Glutamatergic neuron (in vitro differentiated cells): ENCODE measurements around the gene ZNF746. TPM values are rescaled to one million over a fixed set of nuclear protein-coding genes. Genes with fewer than 3 reads are reported as not detected.
A peak's percentile ranks its signal among the peaks of the same experiment; 100 is the strongest.
"Not testable (repeated sequence)": the region's sequence is repeated elsewhere in the genome, so short reads cannot be mapped to it uniquely, and the experiment has no call there.

Experiments used
- DNase-seq: peaks from one replicate; pipeline ENCODE4 v3.0.0; 2022
- H3K27ac Mint-ChIP-seq: one replicate; pipeline ENCODE4 v1.8.0; 2020; ENCODE audit warnings: mild to moderate bottlenecking, mixed read lengths, inconsistent platforms; ENCODE audit not compliant: unreplicated experiment
- H3K27me3 Mint-ChIP-seq: one replicate; pipeline ENCODE4 v1.8.0; 2020; ENCODE audit warnings: mild to moderate bottlenecking, moderate library complexity, mixed read lengths, inconsistent platforms; ENCODE audit not compliant: unreplicated experiment
- H3K36me3 Mint-ChIP-seq: one replicate; pipeline ENCODE4 v1.8.0; 2020; ENCODE audit warnings: mild to moderate bottlenecking, mixed read lengths, inconsistent platforms; ENCODE audit not compliant: unreplicated experiment
- H3K4me1 Mint-ChIP-seq: one replicate; pipeline ENCODE4 v1.8.0; 2020; ENCODE audit warnings: mild to moderate bottlenecking, low read depth, mixed read lengths, inconsistent platforms; ENCODE audit not compliant: unreplicated experiment
- H3K4me3 Mint-ChIP-seq: one replicate; pipeline ENCODE4 v1.8.0; 2020; ENCODE audit warnings: mild to moderate bottlenecking, mixed read lengths, inconsistent platforms; ENCODE audit not compliant: unreplicated experiment
- H3K9me3 Mint-ChIP-seq: one replicate; pipeline ENCODE4 v1.8.0; 2020; ENCODE audit warnings: mild to moderate bottlenecking, moderate library complexity, mixed read lengths, inconsistent platforms; ENCODE audit not compliant: unreplicated experiment
- total RNA-seq: library from RNA; stranded (reverse); fragmentation: NEBNext Ultra II Directional; extraction: Animal tissue kit (Norgen Biotek cat#: 25700); gene quantifications from one replicate; pipeline ENCODE4 v1.2.1, GENCODE V29; 2021; ENCODE audit not compliant: unreplicated experiment
- TF ChIP-seq, protein P1 (sequence below): fragments of 200-600 bp; sonication (generic); IDR thresholded peaks from one replicate; pipeline ENCODE4 v1.5.0; 2021; ENCODE audit not compliant: partially characterized antibody, unreplicated experiment

ZNF746 gene
- total RNA-seq, 1 donor from 2014 or later: 22.8 TPM

DNA sequence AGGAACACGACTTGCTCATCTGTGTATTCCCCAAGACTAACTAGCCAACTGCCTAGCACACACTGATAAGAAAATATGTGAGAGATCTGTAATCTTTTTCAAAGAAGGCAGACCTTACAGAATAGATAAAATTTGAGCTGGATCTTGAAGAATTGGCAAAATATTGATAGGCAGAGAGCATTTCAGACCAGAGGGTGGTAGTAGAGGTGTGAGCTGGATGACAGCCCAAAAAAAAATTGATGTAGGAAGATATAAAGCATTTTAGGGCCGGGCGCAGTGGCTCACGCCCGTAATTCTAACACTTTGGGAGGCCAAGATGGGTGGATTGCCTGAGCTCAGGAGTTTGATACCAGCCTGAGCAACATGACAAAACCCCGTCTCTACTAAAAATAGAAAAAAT lies 1.2 kb upstream of the ZNF746 start:
- TF ChIP-seq, protein P1, sequence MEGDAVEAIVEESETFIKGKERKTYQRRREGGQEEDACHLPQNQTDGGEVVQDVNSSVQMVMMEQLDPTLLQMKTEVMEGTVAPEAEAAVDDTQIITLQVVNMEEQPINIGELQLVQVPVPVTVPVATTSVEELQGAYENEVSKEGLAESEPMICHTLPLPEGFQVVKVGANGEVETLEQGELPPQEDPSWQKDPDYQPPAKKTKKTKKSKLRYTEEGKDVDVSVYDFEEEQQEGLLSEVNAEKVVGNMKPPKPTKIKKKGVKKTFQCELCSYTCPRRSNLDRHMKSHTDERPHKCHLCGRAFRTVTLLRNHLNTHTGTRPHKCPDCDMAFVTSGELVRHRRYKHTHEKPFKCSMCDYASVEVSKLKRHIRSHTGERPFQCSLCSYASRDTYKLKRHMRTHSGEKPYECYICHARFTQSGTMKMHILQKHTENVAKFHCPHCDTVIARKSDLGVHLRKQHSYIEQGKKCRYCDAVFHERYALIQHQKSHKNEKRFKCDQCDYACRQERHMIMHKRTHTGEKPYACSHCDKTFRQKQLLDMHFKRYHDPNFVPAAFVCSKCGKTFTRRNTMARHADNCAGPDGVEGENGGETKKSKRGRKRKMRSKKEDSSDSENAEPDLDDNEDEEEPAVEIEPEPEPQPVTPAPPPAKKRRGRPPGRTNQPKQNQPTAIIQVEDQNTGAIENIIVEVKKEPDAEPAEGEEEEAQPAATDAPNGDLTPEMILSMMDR: no peak
- Mint-ChIP-seq H3K9me3 (peaks cover 4% of the 10 kb centered on the region), H3K4me1 (peaks cover 4% of the 10 kb centered on the region), H3K4me3 (no peak overlapping the region), H3K27me3 (peaks cover 8% of the 10 kb centered on the region), H3K27ac (no peak overlapping the region), H3K36me3 (no peaks in the 10 kb centered on the region)
- DNase-seq: no peak

- peak; percentile 54 for DNase-seq
Observed at GRCh38 chr7:149496642-149497391, 792 bp downstream of the ZNF746 start.

GRCh38 chr7:149495785-149496641 lies 1.6 kb downstream of the ZNF746 start:
- DNase-seq: no peak
- Mint-ChIP-seq H3K9me3 (peaks cover 4% of the 10 kb centered on the region), H3K27ac (no peak overlapping the region), H3K4me3 (peak overlapping the region; percentile 98), H3K4me1 (peaks cover 4% of the 10 kb centered on the region), H3K36me3 (no peaks in the 10 kb centered on the region), H3K27me3 (peaks cover 7% of the 10 kb centered on the region)
- TF ChIP-seq, protein P1: no peak

More at GRCh38 chr7:149496642-149497391, 792 bp downstream of the ZNF746 start:
- peaks cover 4% of the 10 kb centered on the region for H3K9me3 Mint-ChIP-seq
- TF ChIP-seq, protein P1: no peak
- peak overlapping the region; percentile 86 for H3K27ac Mint-ChIP-seq
- no peaks in the 10 kb centered on the region for H3K36me3 Mint-ChIP-seq
- H3K27me3 Mint-ChIP-seq: peaks cover 8% of the 10 kb centered on the region
- peaks cover 4% of the 10 kb centered on the region for H3K4me1 Mint-ChIP-seq
- H3K4me3 Mint-ChIP-seq: peak overlapping the region; percentile 98

GRCh38 chr7:149494738-149495368 lies 2.8 kb downstream of the ZNF746 start:
- Mint-ChIP-seq H3K27me3 (peaks cover 10% of the 10 kb centered on the region), H3K9me3 (peaks cover 4% of the 10 kb centered on the region), H3K4me3 (peak overlapping the region; percentile 34), H3K27ac (no peak overlapping the region), H3K4me1 (peaks cover 4% of the 10 kb centered on the region), H3K36me3 (no peaks in the 10 kb centered on the region)
- TF ChIP-seq, protein P1: no peak
- DNase-seq: no peak

- not testable (repeated sequence) for H3K9me3 Mint-ChIP-seq, H3K36me3 Mint-ChIP-seq, H3K27me3 Mint-ChIP-seq, H3K4me3 Mint-ChIP-seq, H3K4me1 Mint-ChIP-seq, DNase-seq, H3K27ac Mint-ChIP-seq
Observed at GRCh38 chr7:149493975-149494374, 3.6 kb downstream of the ZNF746 start.
